Hematopoietic multipotent progenitor cell treated with erythropoietin and hydrocortisone succinate and interleukin-3 and kit ligand, for 6 days (in vitro differentiated cells): ENCODE results near the gene CHCT1.
A peak's percentile ranks its signal among the peaks of the same experiment; 100 is the strongest.
"Not testable (repeated sequence)": the region's sequence is repeated elsewhere in the genome, so short reads cannot be mapped to it uniquely, and the experiment has no call there.

ENCODE experiments used
- DNase-seq: peaks from one replicate; pipeline ENCODE4 v3.0.0-alpha.2; 2015

CHCT1 gene

DNA sequence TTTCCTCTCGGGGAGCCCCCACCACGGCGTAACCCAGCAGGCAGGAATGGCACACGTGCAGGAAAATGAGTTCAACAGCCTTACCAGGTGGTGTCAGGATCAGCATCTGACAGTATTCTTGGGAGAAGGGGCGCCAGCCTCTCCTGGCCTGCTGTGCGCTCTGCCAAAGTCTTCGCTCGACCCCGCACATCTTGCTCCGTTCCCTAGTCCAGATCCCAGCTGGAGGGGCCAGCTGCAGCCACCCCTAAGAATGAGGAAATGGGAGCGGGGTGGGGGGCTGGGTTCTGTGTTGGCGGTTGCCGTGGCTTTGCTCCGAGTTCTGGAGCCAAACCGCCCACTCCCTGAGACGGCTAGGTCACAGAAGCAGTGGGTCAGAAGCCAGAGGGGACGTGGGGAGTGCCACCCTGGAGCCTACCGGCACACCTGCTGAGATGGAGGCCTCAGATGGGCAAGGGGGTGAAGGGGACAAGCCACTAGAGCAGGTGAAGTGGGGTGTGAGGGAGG lies at the start of gene CHCT1:
TSS of gene CHCT1 (plus strand) at position 328 of the 504 bp plus-strand sequence. CDS start at position 432, 104 bp downstream.
- no peak for DNase-seq

DNA sequence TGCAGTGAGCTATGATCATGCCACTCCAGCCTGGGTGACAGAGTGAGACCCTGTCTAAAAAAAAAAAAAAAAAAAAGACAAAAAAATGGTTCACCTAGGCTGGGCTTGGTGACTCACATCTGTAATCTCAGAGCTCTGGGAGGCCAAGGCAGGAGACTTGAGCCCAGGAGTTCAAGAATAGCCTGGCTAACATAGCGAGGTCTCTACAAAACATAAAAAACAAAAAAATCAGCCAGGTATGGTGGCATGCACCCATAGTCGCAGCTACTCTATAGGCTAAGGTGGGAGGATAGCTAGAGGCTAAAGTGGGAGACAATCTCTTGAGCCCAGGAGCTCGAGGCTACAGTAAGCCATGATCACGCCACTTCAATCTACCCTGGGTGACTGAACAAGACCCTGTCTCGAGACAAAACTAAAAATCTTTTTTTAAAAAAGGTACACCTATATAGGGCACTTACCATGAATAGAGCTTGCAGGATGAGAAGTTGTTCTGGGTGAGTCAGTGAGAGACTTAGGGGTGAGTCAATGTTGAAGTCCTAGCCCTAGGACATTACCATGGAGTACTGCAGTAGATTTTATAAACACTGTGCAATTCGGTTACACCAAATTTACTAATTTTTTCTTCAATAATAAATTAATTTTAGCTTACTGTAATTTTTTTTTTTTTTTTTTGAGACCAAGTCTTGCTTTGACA lies 49.4 kb upstream of the CHCT1 start:
- no peak for DNase-seq

- not testable (repeated sequence) for DNase-seq
These were observed 44.1 kb upstream of the CHCT1 start for GRCh38 chr17:60378187-60378586.

DNA sequence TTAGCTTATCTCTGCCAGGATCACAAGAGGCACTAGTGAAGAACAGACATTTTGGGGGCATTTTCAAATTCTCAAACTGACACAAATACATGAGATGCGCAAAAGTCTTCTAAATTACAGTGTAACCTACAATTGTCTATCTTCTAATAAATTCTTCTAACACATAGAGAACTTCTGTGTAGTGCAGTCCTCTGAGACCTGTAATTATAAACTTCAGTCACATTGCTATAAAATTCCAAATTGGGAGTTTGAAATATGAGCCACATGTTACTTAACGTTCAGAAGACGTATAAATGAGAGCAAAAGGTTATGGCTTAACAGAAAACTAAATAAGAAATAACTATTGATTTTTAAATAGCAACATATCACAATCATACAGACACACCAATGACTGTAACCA lies 42.8 kb upstream of the CHCT1 start:
- not testable (repeated sequence) for DNase-seq

DNA sequence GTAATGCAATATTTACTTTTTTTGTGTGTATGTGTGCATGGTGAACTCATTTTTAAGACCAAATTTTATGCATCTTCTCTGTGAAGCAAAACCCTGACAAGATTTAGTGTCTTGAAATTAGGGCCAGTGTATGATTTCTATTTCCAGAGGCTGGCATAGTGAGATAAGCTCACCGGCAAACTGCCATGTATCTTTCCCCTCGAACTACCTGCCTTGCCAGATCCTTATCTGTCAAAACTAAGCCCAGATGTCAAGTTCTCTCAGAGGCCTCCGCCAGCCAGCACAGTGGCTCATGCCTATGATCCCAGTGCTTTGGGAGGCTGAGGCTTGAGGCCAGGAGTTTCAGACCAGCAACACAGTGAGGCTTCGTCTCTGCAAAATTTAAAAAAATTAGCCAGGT lies 40.3 kb upstream of the CHCT1 start:
- peak; percentile 51 for DNase-seq

GRCh38 chr17:60383379-60383778 lies 38.9 kb upstream of the CHCT1 start:
- DNase-seq = peak; percentile 73

- not testable (repeated sequence) for DNase-seq
These were observed 37.4 kb upstream of the CHCT1 start for GRCh38 chr17:60384921-60385320.

DNA sequence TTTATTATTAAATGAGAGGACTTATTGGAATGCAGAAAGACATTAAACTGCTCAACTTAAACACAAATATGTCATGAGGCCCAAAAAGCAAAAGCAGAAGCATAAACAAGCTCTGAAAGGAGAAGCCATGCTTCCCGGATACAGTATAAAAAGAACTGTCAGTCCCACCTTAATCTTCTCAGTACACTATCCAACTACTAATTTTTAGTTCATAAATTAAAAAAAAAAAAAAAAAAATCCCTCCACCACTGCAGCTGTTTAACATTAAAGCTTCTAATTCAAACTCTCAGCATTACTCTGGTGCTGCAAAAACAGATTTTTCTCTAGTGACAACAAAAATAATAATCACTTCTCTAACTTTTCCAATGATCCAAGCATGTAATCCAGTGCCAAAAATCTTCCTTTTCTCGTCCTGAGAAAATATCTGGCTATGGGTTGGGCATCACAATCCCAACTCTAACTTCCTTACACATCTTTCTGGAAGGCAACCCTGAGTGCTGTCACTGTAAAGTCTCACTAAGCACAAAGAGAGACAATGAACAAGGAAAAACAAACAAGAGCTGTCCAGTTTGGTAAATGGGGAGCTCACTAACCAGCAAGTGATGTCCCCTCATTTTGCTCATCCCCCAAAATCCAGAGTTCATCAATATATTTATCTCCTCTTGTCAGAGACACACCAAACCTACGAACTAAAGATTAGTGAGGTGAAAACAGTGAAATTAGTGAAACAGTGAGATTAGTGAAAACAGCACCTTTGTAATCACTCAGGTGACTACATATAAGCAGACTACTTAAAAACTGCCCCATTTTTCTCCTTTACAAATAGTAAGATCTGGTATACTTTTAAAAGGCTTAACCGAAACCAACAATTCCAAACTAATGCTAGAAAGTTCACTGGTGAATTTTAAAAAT lies 35.9 kb upstream of the CHCT1 start:
- DNase-seq = no peak

DNA sequence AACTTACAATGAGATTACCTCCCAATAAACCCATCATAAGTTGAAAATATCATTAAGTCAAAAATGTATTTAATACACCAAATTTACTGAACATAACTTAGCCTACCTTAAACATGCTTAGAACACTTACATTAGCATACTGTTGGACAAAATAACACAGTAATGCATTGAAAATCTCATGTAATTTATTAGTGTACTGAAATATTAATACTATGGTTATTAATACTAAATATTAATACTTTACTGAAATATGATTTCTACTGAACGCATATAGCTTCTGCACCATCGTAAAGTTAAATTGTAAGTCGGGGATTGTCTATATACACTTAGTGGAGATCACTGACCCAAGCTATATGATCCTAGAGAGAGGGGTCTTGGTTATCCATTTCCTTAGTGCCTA lies 34.6 kb upstream of the CHCT1 start:
- no peak for DNase-seq

DNA sequence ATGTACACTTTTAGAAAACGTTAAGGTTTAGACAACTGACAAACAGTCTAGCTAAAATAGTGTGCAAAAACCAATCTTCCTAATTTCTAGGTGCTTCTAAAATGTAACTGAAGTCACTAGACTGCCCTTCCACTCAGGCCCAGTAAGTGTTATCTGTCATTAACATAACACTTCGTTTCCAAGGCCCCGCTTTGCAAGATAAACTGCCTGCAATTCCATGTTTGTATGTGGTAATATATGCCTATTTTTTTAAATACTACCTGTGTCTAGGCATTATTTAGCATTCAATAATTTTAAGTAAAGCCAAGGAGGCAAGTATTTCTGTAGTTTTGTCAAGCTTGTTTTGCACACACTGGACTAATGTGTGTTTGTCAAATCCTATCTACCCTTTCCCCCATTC lies 33.5 kb upstream of the CHCT1 start:
- DNase-seq = peak; percentile 93

- peak; percentile 59 for DNase-seq
These were observed 32.1 kb upstream of the CHCT1 start for GRCh38 chr17:60390186-60390585.

GRCh38 chr17:60390925-60391470 lies 31.3 kb upstream of the CHCT1 start:
- DNase-seq = peak; percentile 83

DNA sequence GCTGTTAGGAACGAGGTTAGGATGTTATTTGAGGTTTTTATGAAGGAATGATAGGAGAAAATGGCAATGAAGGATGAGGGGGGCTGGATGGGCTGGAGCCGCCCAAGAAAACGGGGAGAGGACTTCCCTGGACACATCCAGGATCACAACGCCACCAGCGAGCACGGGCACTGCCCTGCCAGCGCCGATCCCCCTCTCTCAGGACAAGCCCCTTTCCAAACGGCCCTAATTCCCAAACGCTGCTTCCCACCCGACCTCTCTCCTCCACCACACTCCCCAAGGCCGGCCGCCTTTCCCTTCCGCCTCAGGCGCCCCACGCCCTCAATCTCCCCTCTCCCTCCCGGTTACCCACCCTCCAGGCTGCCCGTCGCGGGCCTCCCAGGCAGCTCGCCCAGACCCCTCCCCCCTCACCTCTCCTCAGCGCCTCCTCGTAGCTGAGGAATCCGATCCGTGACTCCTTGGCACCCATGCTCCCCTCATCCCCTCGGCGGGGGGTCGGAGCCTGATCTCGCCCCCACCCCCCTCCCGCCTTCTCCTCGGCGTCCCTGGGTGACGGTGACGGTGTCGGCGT lies 30.7 kb upstream of the CHCT1 start:
- no peak for DNase-seq

- peak; percentile 99 for DNase-seq
These were observed 30.0 kb upstream of the CHCT1 start, which contains the start of gene USP32 for GRCh38 chr17:60392042-60392844. Gene USP32, minus strand, starts transcription at chr17:60392133. Its CDS starts 194 bp downstream, at chr17:60391939.

GRCh38 chr17:60392845-60393702 lies 29.2 kb upstream of the CHCT1 start:
- DNase-seq = peak; percentile 86

- peak; percentile 60 for DNase-seq
These were observed 28.2 kb upstream of the CHCT1 start for GRCh38 chr17:60393840-60394723.

GRCh38 chr17:60395508-60396065 lies 26.7 kb upstream of the CHCT1 start:
- DNase-seq = no peak

- no peak for DNase-seq
These were observed 25.9 kb upstream of the CHCT1 start for GRCh38 chr17:60396412-60396811.

GRCh38 chr17:60398227-60398959 lies 23.9 kb upstream of the CHCT1 start:
- DNase-seq = peak; percentile 79
